PFSK-1 (cell line): Measurements from ENCODE around the gene PDCD11.

ENCODE experiments used
- POLR2AphosphoS5 ChIP-seq: IDR thresholded peaks from 2 replicates; pipeline ENCODE4 v1.6.1; 2012; ENCODE audit warnings: low read depth, mild to moderate bottlenecking, control low read depth, low read length, moderate library complexity
- REST ChIP-seq, 2 experiments: IDR thresholded peaks; 2 replicates each; pipeline versions ENCODE4 v1.6.1 to v1.8.0; 2011 to 2012; ENCODE audit warnings: low read depth in 2 of 2, low read length in 2 of 2, control low read depth in 1 of 2, inconsistent platforms in 1 of 2, mild to moderate bottlenecking in 1 of 2, moderate library complexity in 1 of 2; ENCODE audit not compliant: insufficient read depth in 1 of 2
- TAF1 ChIP-seq: IDR thresholded peaks from 2 replicates; pipeline ENCODE4 v1.6.1; 2012; ENCODE audit warnings: low read length, control low read depth, borderline replicate concordance; ENCODE audit not compliant: insufficient read depth

GRCh38 chr10:103441206-103441605 is 44.8 kb downstream of the PDCD11 start:
- TF ChIP-seq POLR2AphosphoS5 = no peak
- no peak for TF ChIP-seq TAF1
- no peak for TF ChIP-seq REST (IDR thresholded peaks at IDR 0.05; ENCODE audit: insufficient read depth in 1 of 2, low read depth in 2 of 2, low read length in 2 of 2)
